Muscle of back (tissue), 11 donors: ENCODE measurements around the gene FNDC3B. TPM values are rescaled to one million over a fixed set of nuclear protein-coding genes. Genes with fewer than 3 reads are reported as not detected.

ENCODE experiments used
- DNase-seq, 3 donors: peaks; one replicate each; pipeline versions ENCODE4 v3.0.0 to v3.0.0-alpha.2; 2013
- polyA plus RNA-seq, 10 donors: library from polyadenylated mRNA; unstranded; fragments of 120-200 nt; gene quantifications; one replicate each; pipeline ENCODE4 v1.2.1, GENCODE V29; 2013; ENCODE audit not compliant: insufficient read length in 10 of 10

The FNDC3B gene
- polyA plus RNA-seq, 10 donors = 53.2 to 77.3 (median 67.4) TPM

- DNase-seq = no peak
Measured at GRCh38 chr3:172132721-172133311, 93.4 kb downstream of the FNDC3B start.

- no peak for DNase-seq
Measured at GRCh38 chr3:172133838-172134237, 94.5 kb downstream of the FNDC3B start.

DNA sequence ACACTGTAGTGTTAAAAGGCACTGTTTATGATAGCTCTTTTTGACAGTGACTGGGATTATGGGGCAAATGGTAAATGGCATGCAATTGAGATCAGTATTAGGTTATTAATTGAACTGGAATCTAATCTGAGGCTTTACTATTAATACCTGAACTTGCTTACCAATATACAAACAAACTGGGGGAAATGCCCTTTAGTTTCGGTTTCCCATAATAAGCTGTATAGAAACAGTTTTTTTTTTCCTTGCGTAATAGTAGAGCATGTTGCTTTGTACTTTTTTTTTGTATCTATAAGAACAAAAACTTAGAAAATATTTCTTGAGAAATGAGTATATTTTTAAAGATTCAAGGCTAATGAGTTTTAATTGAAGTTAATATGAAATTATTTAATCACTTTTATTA is 95.0 kb downstream of the FNDC3B start:
- no peak for DNase-seq

GRCh38 chr3:172135185-172135584 is 95.8 kb downstream of the FNDC3B start:
- DNase-seq = no peak

DNA sequence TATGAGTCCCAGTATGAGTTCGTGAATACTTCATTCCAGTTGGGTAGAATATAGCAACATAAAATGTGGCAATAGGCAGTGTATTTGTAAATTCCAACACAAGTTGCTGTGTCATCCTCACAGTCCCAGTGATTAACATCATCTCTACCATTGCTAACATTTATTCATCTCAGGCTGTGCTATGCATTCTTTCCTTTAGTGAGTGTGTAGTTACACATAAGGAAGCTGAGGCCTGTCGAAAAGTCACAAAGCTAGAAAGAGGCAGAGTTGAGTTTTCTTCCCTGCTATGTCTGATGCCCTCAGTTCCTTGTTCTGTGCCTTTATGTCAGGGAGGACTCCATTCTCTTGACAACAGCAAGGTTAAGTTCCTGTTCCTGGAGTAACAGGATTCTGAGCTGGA is 96.4 kb downstream of the FNDC3B start:
- DNase-seq = no peak

GRCh38 chr3:172136330-172136729 is 97.0 kb downstream of the FNDC3B start:
- no peak for DNase-seq

GRCh38 chr3:172137287-172138192 is 98.2 kb downstream of the FNDC3B start:
- DNase-seq = no peak

- no peak for DNase-seq
Measured at GRCh38 chr3:172138193-172138537, 98.8 kb downstream of the FNDC3B start.

- peak in 1 of 3 donors; percentile 58 for DNase-seq
Measured at GRCh38 chr3:172138792-172139507, 99.6 kb downstream of the FNDC3B start.

GRCh38 chr3:172139528-172140276 is 100.3 kb downstream of the FNDC3B start:
- no peak for DNase-seq

GRCh38 chr3:172140499-172141391 is 101.4 kb downstream of the FNDC3B start:
- DNase-seq = peak in 2 of 3 donors; percentile 72 to 77

- DNase-seq = no peak
Measured at GRCh38 chr3:172142051-172142863, 102.9 kb downstream of the FNDC3B start.

DNA sequence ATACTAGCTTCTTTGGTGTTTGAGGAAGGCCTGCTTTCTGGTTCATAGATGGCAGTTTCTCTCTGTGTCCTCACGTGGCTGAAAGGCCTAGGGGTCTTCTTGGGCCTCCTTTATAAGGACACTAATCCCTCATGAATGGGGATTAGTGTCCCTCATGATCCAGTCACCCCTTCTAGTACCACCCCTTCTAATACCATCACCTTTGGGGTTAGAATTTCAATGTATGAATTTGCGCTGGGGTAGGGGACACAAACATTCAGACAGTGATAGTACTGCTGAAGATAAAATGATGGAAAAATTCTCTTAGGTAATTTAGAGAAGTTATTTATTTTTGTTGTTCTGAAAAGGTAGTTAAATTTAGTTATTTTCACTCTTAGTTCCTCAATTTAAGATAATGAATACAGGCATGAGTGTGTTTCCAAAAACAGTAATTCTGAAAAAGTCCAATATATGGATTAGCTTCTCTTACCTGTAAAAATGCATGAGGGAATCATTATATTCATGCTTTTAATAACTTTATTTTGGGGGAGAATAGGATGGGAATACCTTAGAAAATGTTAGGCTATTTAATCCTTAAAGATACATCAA is 103.6 kb downstream of the FNDC3B start:
- DNase-seq = no peak

DNA sequence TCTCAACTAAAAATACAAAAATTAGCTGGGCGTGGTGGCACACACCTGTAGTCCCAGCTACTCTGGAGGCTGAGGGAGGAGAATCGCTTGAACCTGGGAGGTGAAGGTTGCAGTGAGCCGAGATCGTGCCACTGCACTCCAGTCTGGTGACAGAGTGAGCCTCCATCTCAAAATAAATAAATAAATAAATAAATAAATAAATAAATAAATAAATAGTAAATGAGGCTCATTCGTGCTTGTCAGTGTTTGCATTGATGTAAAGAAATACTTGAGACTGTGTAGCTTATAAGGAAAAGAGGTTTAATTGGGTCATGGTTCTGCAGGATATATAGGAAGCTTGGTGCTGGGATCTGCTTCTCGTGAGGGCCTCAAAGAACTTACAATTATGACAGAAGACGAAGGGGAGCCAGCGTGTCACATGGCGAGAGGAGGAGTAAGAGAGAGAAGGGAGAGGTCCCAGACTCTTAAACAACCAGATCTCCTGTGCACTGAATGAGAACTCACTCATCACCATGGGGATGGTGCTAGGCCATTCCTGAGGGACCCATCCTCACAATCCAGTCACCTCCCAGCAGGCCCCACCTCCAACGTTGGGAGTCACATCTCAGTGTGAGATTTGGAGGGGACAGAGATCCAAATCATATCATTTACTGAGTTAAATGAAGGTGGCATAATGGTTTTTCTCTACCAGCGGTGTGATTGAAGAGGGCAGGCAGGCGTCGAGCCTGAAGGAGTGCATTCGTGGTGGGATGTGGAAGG is 104.5 kb downstream of the FNDC3B start:
- no peak for DNase-seq

DNA sequence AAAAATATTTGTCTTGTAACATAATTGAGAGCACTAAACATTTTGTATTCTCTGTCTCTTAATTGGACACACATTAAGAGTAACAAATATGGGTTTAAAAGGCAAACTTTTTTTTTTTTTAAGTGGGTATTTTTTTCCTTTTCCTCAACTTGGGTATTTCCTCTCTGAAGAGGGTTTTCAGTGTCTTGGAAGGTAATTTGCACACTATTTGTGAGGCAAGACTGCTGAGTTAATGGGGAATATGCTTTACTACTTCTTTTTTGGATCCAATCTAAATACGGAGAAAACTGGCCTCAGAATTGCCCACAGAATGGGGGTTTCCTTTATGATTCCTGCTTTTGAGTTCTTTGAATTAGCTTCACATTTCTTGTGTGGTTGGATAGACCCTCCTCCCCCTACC is 105.2 kb downstream of the FNDC3B start:
- DNase-seq = no peak

DNA sequence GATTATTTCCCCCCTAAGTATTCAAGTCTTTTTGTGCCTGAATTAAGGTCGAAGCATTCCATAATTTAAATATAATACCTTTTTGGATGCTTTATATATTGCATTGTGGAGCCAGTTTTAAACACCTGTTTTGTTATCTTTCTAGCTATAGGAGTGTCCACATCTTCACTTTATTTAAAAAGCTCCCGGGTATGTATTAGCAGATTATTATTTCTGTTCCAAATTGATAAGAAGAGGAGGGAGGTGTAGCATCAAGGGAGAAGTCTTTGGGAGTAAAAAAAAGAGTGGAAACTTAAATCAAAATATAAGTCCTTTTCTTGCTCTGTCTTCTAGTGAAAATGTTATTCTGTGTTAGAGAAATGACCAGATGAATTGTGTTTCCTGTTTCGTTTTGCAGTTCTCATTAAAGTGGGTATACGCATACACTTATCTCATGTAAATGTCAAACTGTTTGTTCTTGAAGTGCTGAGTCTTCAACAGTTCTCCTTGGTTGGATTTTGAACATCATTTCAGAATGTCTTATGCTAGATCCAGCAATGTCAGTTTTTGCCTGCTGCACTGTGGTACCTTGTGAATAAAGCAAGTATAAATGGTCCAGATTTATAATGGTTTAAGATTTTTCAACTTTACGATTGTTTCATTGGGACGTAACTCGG is 105.8 kb downstream of the FNDC3B start:
- DNase-seq = no peak

GRCh38 chr3:172146349-172146748 is 107.0 kb downstream of the FNDC3B start:
- no peak for DNase-seq

DNA sequence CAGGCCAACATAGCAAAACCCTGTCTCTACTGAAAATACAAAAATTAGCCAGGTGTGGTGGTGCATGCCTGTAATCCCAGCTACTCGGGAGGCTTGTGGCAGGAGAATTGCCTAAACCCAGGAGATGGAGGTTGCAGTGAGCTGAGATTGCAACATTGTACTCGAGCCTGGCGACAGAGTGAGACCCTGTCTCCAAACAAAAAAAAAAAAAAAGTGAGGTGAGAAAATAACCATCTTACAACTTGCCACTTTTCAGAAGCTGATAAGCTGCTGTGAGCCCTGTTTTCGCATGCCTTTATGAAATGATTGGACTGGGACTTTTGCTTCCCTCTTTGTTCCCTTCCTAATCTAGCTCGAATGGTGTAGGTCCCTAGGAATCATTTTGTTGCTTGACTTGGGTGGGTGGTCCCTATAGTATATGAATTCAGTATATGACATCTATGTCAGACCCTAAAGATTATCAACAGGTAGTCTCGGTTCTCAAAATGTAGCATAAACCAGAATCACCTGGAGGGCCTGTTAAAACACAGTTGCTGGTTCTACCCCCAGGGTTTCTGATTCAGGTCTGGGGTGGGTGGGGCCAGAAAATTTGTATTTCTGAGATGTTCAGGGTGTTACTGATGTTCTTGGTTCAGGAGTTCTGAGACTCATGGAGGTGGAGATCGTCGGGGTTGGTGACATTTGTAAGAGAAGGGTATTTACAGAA is 107.9 kb downstream of the FNDC3B start:
- DNase-seq = no peak
